Activated gamma-delta T cell treated with Interleukin-2 at 50 U/mL for 16 hours (primary cell): ENCODE data around the gene TRIM25.

Source experiments
- DNase-seq: peaks from one replicate; pipeline ENCODE4 v3.0.0-alpha.2; 2020

The TRIM25 gene

GRCh38 chr17:56925088-56925487 lies 11.2 kb upstream of the TRIM25 start:
- no peak for DNase-seq

- DNase-seq: no peak
Measured at GRCh38 chr17:56919717-56920116, 5.9 kb upstream of the TRIM25 start.

- DNase-seq: no peak
Measured at GRCh38 chr17:56918916-56919315, 5.1 kb upstream of the TRIM25 start.

- no peak for DNase-seq
Measured at GRCh38 chr17:56917559-56918296, 3.9 kb upstream of the TRIM25 start.

GRCh38 chr17:56914581-56915273 lies 878 bp upstream of the TRIM25 start:
- no peak for DNase-seq

GRCh38 chr17:56913353-56913866 lies 439 bp downstream of the TRIM25 start:
- no peak for DNase-seq

GRCh38 chr17:56913000-56913311 lies 893 bp downstream of the TRIM25 start:
- no peak for DNase-seq

GRCh38 chr17:56912105-56912999 lies 1.5 kb downstream of the TRIM25 start:
- no peak for DNase-seq

- no peak for DNase-seq
Measured at GRCh38 chr17:56910509-56911235, 3.2 kb downstream of the TRIM25 start.

GRCh38 chr17:56909742-56910508 lies 3.9 kb downstream of the TRIM25 start:
- no peak for DNase-seq

GRCh38 chr17:56908001-56908542 lies 5.8 kb downstream of the TRIM25 start:
- DNase-seq: peak; percentile 17

GRCh38 chr17:56903560-56903959 lies 10.3 kb downstream of the TRIM25 start:
- no peak for DNase-seq

- DNase-seq: no peak
Measured at GRCh38 chr17:56902348-56902747, 11.5 kb downstream of the TRIM25 start.

GRCh38 chr17:56899403-56899802 lies 14.4 kb downstream of the TRIM25 start:
- no peak for DNase-seq

- no peak for DNase-seq
Measured at GRCh38 chr17:56898874-56899273, 15.0 kb downstream of the TRIM25 start.

GRCh38 chr17:56897646-56898424 lies 16.0 kb downstream of the TRIM25 start:
- DNase-seq: no peak

- DNase-seq: no peak
Measured at GRCh38 chr17:56896968-56897359, 16.9 kb downstream of the TRIM25 start.

- no peak for DNase-seq
Measured at GRCh38 chr17:56896217-56896967, 17.5 kb downstream of the TRIM25 start.

- DNase-seq: no peak
Measured at GRCh38 chr17:56894859-56895455, 18.9 kb downstream of the TRIM25 start.

- no peak for DNase-seq
Measured at GRCh38 chr17:56893503-56893902, 20.3 kb downstream of the TRIM25 start.
